Loucy (cell line): ENCODE results near the gene C1orf50.

Experiments used
- H2AFZ ChIP-seq: fragments of 200-600 bp; sonication (generic); 2 replicates; pipeline ENCODE4 v1.6.0; 2016; ENCODE audit warnings: antibody characterized with exemption, mild to moderate bottlenecking, low read length, moderate library complexity
- H3F3A ChIP-seq: fragments of 200-600 bp; 2 replicates; pipeline ENCODE4 v1.6.0; 2016; ENCODE audit warnings: antibody characterized with exemption, low read depth, mild to moderate bottlenecking
- H3K27me3 ChIP-seq: fragments of 200-600 bp; sonication (generic); 2 replicates; pipeline ENCODE4 v1.6.1; 2014; ENCODE audit warnings: low read length, mild to moderate bottlenecking; ENCODE audit not compliant: insufficient read depth, poor library complexity, severe bottlenecking
- H3K36me3 ChIP-seq: fragments of 200-600 bp; sonication (generic); 2 replicates; pipeline ENCODE4 v1.6.1; 2016; ENCODE audit warnings: low read length; ENCODE audit not compliant: insufficient read depth
- H3K4me1 ChIP-seq: fragments of 200-600 bp; sonication (generic); 2 replicates; pipeline ENCODE4 v1.5.1; 2014; ENCODE audit warnings: low read length, mild to moderate bottlenecking; ENCODE audit not compliant: insufficient read depth, poor library complexity, severe bottlenecking
- H3K4me2 ChIP-seq: fragments of 200-600 bp; sonication (generic); 2 replicates; pipeline ENCODE4 v1.6.0; 2014; ENCODE audit warnings: antibody characterized with exemption, low read length, low read depth, mild to moderate bottlenecking; ENCODE audit not compliant: poor library complexity, severe bottlenecking
- H3K4me3 ChIP-seq: fragments of 200-600 bp; sonication (generic); 2 replicates; pipeline ENCODE4 v1.5.1; 2014; ENCODE audit warnings: low read length, mild to moderate bottlenecking, mixed read lengths; ENCODE audit not compliant: poor library complexity, severe bottlenecking
- H3K79me2 ChIP-seq: fragments of 200-600 bp; sonication (generic); 2 replicates; pipeline ENCODE4 v1.6.1; 2014; ENCODE audit warnings: low read length; ENCODE audit not compliant: insufficient read depth
- H3K9ac ChIP-seq: fragments of 200-600 bp; sonication (generic); 2 replicates; pipeline ENCODE4 v1.6.0; 2014; ENCODE audit warnings: mild to moderate bottlenecking, low read depth, low read length, moderate library complexity; ENCODE audit not compliant: poor library complexity, severe bottlenecking
- H3K9me2 ChIP-seq: fragments of 200-600 bp; sonication (generic); replicated peaks from 2 replicates; pipeline ENCODE4 v1.6.1; 2016; ENCODE audit warnings: low read depth, low read length, mixed read lengths
- H3K9me3 ChIP-seq: fragments of 200-600 bp; sonication (generic); 2 replicates; pipeline ENCODE4 v1.6.1; 2014; ENCODE audit warnings: mild to moderate bottlenecking, antibody characterized with exemption, low read length, low read depth; ENCODE audit not compliant: insufficient read depth
- H4K20me1 ChIP-seq: fragments of 200-600 bp; sonication (generic); 2 replicates; pipeline ENCODE4 v1.6.0; 2014; ENCODE audit warnings: antibody characterized with exemption, low read length, mild to moderate bottlenecking; ENCODE audit not compliant: insufficient read depth, poor library complexity, severe bottlenecking
- CTCF ChIP-seq: fragments of 200-600 bp; sonication (generic); conservative IDR thresholded peaks from 2 replicates; pipeline ENCODE4 v1.5.1; 2014; ENCODE audit warnings: mild to moderate bottlenecking, antibody characterized with exemption, low read length
- EZH2phosphoT487 ChIP-seq: fragments of 200-600 bp; IDR thresholded peaks from 2 replicates; pipeline ENCODE4 v1.6.1; 2018; ENCODE audit warnings: antibody characterized with exemption, mild to moderate bottlenecking, moderate library complexity, borderline replicate concordance

Gene C1orf50

GRCh38 chr1:42801832-42802473 is 34.9 kb downstream of the C1orf50 start:
- Histone ChIP-seq H3K9me3 (no peaks in the 10 kb centered on the region), H3K36me3 (no peaks in the 10 kb centered on the region), H3K4me1 (no peaks in the 10 kb centered on the region), H3K4me2 (no peak overlapping the region), H3K79me2 (no peaks in the 10 kb centered on the region), H3K27me3 (no peaks in the 10 kb centered on the region), H3F3A (no peaks in the 10 kb centered on the region), H3K9ac (no peak overlapping the region), H2AFZ (no peak overlapping the region), H3K4me3 (no peak overlapping the region), H4K20me1 (no peaks in the 10 kb centered on the region), H3K9me2 (no peaks in the 10 kb centered on the region)
- no peak for TF ChIP-seq CTCF
- no peak for TF ChIP-seq EZH2phosphoT487

GRCh38 chr1:42806171-42806570 is 39.1 kb downstream of the C1orf50 start:
- no peak overlapping the region for H3K9ac ChIP-seq
- H3K27me3 ChIP-seq, result no peaks in the 10 kb centered on the region
- no peaks in the 10 kb centered on the region for H3K79me2 ChIP-seq
- H3K36me3 ChIP-seq, result no peaks in the 10 kb centered on the region
- H2AFZ ChIP-seq, result no peak overlapping the region
- no peaks in the 10 kb centered on the region for H4K20me1 ChIP-seq
- H3K9me2 ChIP-seq, result no peaks in the 10 kb centered on the region
- H3K4me1 ChIP-seq, result no peaks in the 10 kb centered on the region
- no peaks in the 10 kb centered on the region for H3F3A ChIP-seq
- no peak for TF ChIP-seq EZH2phosphoT487
- no peak for TF ChIP-seq CTCF
- no peak overlapping the region for H3K4me3 ChIP-seq
- no peaks in the 10 kb centered on the region for H3K9me3 ChIP-seq
- H3K4me2 ChIP-seq, result no peak overlapping the region

DNA sequence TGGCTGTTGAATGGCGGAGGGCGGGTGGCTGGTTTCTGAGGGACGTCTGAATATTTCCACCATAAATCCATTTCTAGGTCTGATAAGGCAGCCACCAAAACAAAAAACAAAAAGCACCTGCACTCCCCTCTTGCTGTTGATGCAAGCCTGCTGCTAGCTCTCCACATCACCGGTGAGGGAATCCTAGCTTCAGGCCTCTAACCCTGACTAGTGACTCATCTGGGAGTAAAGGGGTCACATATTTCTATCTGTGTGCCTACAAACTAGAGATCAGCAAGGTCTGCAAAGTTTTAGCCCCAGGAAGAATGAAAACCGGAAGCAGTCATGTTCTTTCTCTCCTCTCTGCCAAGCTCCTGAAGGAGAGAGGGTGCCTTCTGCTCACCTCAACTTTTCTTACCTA is 39.5 kb downstream of the C1orf50 start:
- TF ChIP-seq EZH2phosphoT487, result no peak
- TF ChIP-seq CTCF, result no peak

More for the DNA sequence above, 39.5 kb downstream of the C1orf50 start:
- H3K4me3 ChIP-seq, result no peak overlapping the region
- no peaks in the 10 kb centered on the region for H3F3A ChIP-seq
- no peaks in the 10 kb centered on the region for H3K36me3 ChIP-seq
- no peaks in the 10 kb centered on the region for H3K4me1 ChIP-seq
- no peaks in the 10 kb centered on the region for H3K9me3 ChIP-seq
- H4K20me1 ChIP-seq, result no peaks in the 10 kb centered on the region
- no peak overlapping the region for H2AFZ ChIP-seq
- no peaks in the 10 kb centered on the region for H3K27me3 ChIP-seq
- H3K9ac ChIP-seq, result no peak overlapping the region
- no peaks in the 10 kb centered on the region for H3K9me2 ChIP-seq
- H3K79me2 ChIP-seq, result no peaks in the 10 kb centered on the region
- no peak overlapping the region for H3K4me2 ChIP-seq
